H54 (cell line): ENCODE measurements around the gene CSH1.
"Not testable (repeated sequence)": the region's sequence is repeated elsewhere in the genome, so short reads cannot be mapped to it uniquely, and the experiment has no call there.

Experiments used
- DNase-seq: peaks from one replicate; pipeline ENCODE4 v3.0.0; 2011; ENCODE audit warnings: low spot score, mixed read lengths; ENCODE audit not compliant: insufficient read length
- FAIRE-seq: peaks from 3 replicates; lab custom pipeline; 2011; peaks lifted over from hg19 to GRCh38; lab: Jason Lieb, UNC
- POLR2A ChIP-seq: IDR thresholded peaks from 2 replicates; pipeline ENCODE4 v1.6.1; 2011; ENCODE audit warnings: low read depth, mild to moderate bottlenecking, low read length

The CSH1 gene

GRCh38 chr17:63889026-63889848 lies 7.1 kb downstream of the CSH1 start:
- DNase-seq = not testable (repeated sequence)
- FAIRE-seq = peak; percentile 43

- not testable (repeated sequence) for DNase-seq, FAIRE-seq
Measured at GRCh38 chr17:63885119-63885518, 11.3 kb downstream of the CSH1 start.

- FAIRE-seq, DNase-seq: not testable (repeated sequence)
Measured at GRCh38 chr17:63882626-63883126, 13.7 kb downstream of the CSH1 start.

- TF ChIP-seq POLR2A = no peak
- no peak for FAIRE-seq
- peak; percentile 88 for DNase-seq
Measured at GRCh38 chr17:63881935-63882601, 14.3 kb downstream of the CSH1 start, which contains the start of gene GH2. Gene GH2 (minus strand): TSS chr17:63881944. CDS start chr17:63881801, 143 bp downstream.

GRCh38 chr17:63881337-63881736 lies 15.0 kb downstream of the CSH1 start:
- not testable (repeated sequence) for FAIRE-seq, DNase-seq

- no peak for DNase-seq
- FAIRE-seq = no peak
- TF ChIP-seq POLR2A = no peak
Measured at GRCh38 chr17:63880706-63881105, 15.7 kb downstream of the CSH1 start.

GRCh38 chr17:63878413-63878812 lies 18.0 kb downstream of the CSH1 start:
- not testable (repeated sequence) for DNase-seq, FAIRE-seq

- not testable (repeated sequence) for DNase-seq, FAIRE-seq
Measured at GRCh38 chr17:63874693-63875092, 21.7 kb downstream of the CSH1 start.

- FAIRE-seq, DNase-seq: not testable (repeated sequence)
Measured at GRCh38 chr17:63874061-63874626, 22.2 kb downstream of the CSH1 start.

- DNase-seq, FAIRE-seq: not testable (repeated sequence)
Measured at GRCh38 chr17:63873577-63873976, 22.8 kb downstream of the CSH1 start, which contains the start of gene CSH2. Gene CSH2 (minus strand): TSS chr17:63873677. CDS start chr17:63873614, 63 bp downstream.

GRCh38 chr17:63871646-63872365 lies 24.6 kb downstream of the CSH1 start:
- not testable (repeated sequence) for FAIRE-seq, DNase-seq

GRCh38 chr17:63870292-63870665 lies 26.1 kb downstream of the CSH1 start:
- DNase-seq, FAIRE-seq: not testable (repeated sequence)

GRCh38 chr17:63869491-63870291 lies 26.7 kb downstream of the CSH1 start:
- DNase-seq, FAIRE-seq: not testable (repeated sequence)

GRCh38 chr17:63866625-63867024 lies 29.7 kb downstream of the CSH1 start:
- DNase-seq, FAIRE-seq: not testable (repeated sequence)
